Eye (tissue), 1 donor: ENCODE data around the gene TRIM50.
A peak's percentile ranks its signal among the peaks of the same experiment; 100 is the strongest.
"Not testable (repeated sequence)": the region's sequence is repeated elsewhere in the genome, so short reads cannot be mapped to it uniquely, and the experiment has no call there.

Experiments
- DNase-seq: peaks from one replicate; pipeline ENCODE4 v3.0.0-alpha.2; 2015

Gene TRIM50

DNA sequence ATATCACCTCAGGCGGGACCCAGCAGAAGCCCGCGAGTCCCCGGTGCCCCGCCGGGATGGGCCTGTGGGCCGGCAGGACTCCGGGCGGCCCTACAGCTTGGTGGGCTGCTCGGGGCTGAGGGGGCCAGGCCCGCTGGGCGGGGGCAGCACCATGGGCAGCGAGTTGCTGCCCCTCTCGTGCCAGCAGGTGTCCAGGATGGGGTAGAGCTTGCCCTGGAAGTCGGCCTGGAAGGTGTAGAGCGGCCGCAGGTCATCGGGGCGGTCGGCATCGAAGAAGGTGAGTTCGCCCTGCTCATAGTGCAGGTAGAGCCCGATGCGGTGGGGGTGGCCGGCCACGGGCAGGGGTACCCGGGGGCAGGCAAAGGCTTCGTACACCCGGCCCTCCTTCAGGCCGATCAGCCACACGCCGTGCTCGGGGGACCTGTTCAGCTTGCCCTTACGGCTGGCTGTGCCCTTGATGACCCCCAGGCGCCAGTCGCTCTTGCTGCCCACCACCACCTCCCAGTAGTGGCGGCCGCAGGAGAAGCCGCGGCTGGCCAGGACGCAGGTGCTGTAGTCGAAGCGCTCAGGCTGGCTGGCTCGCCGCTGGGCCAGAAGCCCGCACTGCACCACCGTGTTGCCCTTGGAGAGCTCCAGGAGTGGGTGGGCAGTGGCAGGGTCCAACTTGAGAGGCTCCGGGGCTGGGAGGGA lies 14.9 kb downstream of the TRIM50 start:
- no peak for DNase-seq

DNA sequence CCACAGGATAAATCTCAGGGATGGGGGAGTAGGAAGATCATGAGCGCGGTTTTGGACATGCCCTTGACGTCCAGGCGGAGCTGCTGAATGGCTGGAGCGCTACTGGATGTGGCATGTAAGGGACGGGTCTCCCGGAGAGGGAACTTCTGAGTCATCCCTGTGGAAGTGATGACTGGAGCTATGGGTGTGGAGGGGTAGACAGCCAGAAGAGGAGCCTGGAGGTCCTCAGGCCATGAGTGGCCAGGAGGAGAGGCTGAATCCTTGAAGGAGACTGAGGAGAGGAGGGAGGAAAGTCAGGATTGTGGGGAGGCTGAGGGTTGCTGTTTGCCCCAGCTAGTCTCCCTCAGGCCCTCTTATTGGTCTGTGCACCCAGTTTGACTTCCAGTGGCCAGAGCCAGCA lies 16.5 kb downstream of the TRIM50 start:
- not testable (repeated sequence) for DNase-seq

DNA sequence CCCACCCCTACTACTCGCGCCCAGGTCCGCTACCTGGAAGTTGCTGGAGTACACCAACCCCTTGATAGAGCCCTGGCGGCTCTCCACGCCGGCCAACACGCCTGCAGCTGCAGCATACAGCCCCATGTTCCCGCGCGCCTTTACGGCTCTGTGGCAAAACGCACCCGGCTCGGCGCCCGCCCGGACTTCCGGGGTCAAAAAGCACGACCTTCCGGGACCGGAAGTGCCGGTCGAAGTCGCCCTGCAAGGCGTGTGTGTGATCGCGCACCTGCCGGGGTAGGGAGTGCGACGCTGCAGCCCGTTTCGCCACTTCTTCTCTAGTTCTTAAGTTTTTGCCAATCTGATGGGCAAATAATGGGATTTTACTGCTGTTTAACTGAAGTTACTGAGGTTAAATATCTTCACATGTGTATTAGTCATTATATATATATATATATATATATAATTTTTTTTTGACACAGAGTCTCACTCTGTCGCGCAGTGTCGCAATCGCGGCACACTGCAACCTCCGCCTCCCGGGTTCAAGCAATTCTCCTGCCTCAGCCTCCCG lies 19.1 kb downstream of the TRIM50 start, which contains the start of gene NSUN5:
NSUN5 (minus strand) TSS at position 162 of the 550 bp plus-strand sequence; CDS start at position 126, 36 bp downstream.
- peak; percentile 82 for DNase-seq

DNA sequence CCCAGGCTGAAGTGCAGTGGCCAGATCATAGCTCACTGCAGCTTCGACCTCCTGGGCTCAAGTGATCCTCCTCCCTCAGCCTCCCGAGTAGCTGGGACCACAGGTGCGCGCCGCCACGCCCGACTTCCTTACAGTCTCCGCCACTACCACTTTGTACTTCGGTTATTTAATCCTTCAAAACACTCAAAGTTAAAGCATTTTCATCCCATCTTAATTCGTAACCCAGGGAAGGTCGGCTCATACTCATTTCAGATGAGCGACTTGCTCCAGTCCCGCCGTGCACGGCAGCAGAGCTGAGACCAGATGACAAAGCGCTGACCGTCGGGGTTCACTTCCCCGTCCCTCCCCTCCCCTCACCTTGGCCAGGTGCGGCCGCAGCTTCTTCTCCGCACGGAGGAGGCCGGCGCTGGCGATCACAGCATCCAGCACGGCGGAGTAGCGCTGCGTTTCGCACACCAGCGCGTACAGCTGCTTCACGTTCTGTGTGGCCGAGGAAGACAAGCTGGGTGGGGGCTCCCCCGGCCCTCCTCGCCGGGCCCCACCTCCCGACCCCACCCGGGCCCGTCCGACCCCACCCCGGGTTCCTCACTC lies 19.7 kb downstream of the TRIM50 start:
- DNase-seq, result no peak

DNA sequence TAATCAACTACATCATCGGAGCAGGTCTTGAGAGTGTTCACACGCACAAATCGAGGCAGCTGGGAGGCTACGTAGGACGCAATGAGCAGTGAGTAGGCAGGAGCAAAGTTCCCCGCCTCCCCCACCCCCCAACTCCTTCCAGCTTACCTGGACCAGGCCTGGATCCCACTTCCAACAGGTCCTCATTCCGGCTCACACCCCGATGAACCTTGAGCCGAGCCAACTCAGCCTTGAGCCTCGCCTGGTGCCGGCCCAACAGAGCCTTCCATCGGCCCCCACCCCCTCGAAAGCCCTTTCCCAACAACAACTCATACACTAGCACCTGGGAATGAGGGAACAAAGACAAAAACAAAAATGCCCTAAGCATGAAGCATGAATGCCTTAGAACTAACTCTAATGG lies 20.4 kb downstream of the TRIM50 start:
- DNase-seq, result no peak

DNA sequence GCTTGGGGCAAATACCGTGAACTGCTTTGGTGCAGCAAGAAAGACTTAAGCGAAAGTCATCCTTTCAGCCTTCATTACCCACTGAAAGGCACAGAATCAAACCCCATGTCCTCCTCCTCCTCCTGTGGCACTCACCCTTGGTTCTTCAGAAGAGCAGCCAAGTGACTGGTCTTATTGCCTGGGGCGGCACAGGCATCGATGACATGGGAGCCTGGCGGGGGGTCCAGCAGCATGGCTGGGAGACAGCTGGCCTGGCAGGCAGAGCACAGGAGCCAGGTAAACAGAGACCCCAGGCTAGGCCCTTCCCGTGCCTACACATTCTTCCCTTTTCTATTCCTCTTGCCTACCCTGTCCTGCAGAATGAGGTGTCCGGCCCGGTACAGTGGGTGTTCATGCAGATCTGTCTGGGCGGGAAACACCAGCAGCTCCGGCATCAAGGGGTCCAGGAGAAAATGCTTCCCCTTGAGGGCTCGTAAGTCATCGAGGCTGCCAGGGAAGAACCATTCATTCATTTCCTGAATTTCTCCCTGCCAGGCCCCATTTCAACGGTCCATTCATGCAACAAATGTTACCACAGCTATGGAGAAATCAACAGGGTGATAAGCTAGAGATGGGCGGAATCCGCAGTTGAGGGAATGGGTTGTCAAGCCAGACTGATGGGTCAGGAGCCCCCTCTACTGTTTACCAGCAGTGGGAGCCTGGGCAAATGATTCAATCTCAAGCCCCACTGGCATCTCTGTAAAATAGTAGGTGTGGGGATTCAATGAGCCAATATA lies 23.1 kb downstream of the TRIM50 start:
- DNase-seq, result not testable (repeated sequence)

DNA sequence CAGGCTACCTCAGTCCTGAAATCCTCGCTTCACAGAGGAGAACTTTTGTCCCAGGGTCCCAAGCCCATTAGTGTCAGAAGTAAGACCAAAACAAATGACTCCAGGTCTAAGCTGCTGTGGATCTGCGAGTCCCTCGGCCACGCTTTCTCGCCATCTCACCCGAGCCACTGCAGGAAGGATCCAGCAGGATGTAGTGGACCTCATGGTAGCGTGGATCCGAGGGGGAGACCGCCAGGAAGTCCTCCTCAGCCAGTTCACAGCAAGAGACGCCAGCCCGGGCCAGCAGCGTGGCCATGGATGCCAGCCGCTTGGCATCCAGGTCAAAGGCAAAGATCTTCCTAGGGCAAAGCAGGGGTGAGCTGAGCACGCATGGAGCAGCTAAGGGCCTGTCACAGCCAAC lies 23.8 kb downstream of the TRIM50 start:
- no peak for DNase-seq

DNA sequence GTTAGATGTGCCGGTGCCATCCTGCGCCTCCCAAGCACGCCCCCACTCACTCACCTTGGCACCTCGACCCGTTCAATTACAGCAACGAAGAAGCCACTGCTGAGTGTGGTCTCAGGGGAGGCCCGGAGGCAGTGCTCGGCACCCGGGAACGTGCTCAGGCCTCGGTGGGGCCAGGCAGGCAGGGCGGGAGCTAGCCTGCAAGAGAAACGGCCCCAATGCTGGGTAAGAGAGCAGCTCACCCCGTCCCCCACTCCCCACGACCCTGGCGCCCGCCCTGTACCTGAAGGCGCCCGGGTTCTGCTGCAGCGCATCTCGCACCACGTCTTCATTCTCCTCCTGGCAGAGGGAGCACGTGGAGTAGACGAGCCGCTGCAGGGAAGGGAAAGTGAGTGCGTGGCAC lies 24.3 kb downstream of the TRIM50 start:
- DNase-seq, result no peak

DNA sequence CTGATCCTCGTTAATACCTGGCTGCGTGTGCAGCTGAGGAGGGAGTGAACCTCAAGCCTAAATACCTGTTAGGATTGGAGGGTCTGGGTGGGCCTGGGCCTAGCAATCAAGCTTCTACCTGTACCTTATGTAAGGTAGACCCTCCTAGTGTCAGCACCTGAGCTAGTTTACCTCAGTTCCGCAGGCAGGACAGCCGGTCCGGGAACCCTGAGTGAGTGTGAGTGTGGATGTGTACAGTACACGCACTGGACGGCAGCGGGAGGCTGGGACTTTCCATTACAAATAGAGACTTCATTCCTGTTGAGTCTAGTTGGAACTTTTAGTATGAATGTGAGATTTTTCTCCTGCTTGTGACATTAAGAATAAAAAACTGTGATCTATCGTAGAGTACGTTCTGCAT lies 25.0 kb downstream of the TRIM50 start:
- DNase-seq, result not testable (repeated sequence)

DNA sequence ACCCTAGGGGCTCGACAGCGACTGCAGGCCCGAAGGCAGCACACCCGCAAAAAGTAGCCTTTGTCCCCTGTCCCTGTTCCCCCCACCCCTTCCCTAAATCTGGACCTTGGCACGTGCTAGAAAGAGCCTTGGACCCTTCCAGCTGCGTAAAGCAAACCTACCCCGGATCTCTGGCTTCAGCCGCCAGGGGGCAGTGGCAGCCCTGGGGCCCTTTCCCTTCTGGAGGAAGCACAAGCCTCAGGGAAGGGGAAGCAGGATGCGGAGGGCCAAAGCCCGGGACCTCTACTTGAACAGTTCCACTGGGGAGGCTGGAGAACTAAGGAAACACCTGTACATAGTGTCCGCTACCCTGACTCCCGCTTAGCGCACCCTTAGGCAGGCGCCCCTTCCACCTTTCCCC lies 26.8 kb downstream of the TRIM50 start:
- not testable (repeated sequence) for DNase-seq

DNA sequence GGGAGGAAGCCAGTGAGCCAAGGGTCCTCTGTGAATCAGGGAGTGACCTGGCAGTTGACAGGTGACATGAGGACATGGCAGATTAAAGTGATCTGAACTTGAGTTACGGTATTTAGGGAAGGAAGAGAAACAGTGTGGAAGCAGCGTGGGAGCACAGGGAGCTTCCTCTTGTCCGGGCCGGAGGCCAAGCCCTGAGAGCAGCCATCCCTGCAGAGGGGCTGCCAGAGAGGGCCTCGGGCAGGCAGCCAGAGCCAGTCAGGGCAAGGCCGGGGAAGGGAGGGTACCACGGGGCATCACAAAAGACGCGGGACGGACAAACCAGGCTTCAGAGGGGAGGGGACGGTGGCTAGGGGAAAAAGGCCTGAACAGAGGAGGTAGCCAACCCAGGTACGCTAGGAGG lies 28.1 kb downstream of the TRIM50 start:
- not testable (repeated sequence) for DNase-seq

DNA sequence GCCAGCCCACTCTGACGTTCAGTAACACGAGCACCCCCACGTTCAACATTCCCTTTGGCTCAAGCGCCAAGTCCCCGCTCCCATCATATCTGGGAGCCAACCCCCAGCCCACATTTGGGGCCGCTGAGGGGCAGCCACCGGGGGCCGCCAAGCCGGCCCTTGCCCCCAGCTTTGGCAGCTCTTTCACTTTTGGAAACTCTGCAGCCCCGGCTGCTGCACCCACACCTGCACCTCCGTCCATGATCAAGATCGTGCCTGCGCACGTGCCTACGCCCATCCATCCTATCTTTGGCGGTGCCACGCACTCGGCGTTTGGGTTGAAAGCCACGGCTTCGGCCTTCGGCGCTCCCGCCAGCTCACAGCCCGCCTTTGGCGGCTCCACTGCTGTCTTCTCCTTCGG lies 30.2 kb downstream of the TRIM50 start:
- DNase-seq, result not testable (repeated sequence)

DNA sequence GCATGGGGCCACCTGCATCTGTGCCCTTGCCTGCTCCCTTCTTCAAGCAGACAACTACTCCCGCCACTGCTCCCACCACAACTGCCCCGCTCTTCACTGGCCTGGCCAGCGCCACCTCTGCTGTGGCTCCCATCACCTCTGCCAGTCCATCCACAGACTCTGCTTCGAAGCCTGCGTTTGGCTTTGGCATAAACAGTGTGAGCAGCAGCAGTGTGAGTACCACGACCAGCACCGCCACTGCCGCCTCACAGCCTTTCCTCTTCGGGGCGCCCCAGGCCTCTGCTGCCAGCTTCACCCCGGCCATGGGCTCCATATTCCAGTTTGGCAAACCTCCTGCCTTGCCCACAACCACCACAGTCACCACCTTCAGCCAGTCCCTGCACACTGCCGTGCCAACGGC lies 30.6 kb downstream of the TRIM50 start:
- not testable (repeated sequence) for DNase-seq

DNA sequence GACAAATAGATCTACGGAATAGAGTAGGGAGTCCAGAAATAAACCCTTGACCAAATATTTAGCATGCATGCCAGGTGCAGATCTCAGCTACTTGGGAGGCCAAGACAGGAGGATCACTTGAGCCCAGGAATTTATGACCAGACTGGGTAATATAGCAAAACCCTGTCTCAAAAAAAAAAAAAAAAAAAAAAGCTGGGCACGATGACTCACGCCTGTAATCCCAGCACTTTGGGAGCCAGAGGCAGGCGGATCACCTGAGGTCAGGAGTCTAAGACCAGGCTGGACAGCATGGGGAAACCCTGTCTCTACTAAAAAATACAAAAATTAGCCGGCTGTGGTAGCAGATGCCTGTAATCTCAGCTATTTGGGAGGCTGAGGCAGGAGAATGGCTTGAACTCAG lies 50.7 kb downstream of the TRIM50 start:
- not testable (repeated sequence) for DNase-seq

DNA sequence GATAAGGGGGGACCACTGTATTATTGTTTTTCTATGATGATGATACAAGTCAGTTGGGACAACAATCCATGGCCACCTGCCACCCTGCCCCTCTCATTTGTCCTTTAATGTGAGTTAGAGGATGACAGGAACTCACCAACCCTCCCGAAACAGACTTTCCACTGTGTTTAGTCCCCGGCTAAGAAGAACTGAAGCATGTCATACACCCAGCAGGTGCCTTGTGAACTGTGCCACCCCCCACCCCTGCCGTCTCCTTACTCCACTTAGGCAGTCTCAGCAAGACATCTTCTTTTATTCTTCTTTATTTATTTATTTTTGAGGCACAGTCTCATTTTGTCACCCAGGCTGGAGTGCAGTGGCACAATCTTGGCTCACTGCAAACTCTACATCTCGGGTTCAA lies 60.1 kb downstream of the TRIM50 start:
- DNase-seq, result not testable (repeated sequence)

DNA sequence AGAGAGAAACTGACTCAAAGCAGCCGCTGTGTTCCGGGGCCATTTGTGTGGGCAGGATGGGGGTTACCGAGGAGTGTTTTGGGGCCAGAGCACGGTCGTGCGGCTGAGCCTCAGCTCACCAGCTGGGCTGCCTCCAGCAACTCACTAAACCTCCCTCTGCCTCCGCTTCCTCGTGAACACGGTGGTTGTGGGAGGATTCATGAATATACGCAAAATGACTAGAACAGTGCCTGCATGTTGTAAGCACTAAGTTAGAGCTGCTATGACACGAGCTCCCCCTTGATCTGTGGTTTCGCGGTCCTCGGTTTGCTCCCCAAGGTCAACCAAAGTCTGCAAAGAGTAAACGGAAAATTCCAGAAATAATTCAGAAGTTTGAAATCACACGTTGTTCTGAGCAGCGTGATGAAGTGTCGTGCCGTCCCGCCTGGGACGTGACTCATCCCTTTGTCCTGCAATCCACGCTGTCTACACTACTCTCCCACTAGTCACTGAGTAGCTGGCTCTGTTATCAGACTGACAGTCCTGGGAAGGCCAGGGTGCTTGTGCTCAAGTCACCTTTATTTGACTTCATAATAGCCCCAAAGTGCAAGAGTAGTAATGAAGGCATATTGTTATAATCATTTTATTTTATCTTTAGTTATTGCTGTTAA lies 61.0 kb downstream of the TRIM50 start:
- DNase-seq, result not testable (repeated sequence)
